CD4-positive, alpha-beta T cell (primary cell): Measurements from ENCODE around the gene AMDHD1. TPM values are rescaled to one million over a fixed set of nuclear protein-coding genes. Genes with fewer than 3 reads are reported as not detected.

Experiments
- ATAC-seq: fragments of 200-7000 bp; cut with Tn5 transposase; one replicate; pipeline ENCODE4 v1.10.0; 2022; ENCODE audit warnings: mild to moderate bottlenecking; ENCODE audit not compliant: poor library complexity
- CTCF ChIA-PET: fragments of 350-600 bp; sonication (Branson Sonifier 250); formaldehyde crosslinking; loops from one replicate; lab custom pipeline; 2021; ENCODE audit warnings: antibody characterized with exemption, inconsistent platforms; lab: Charles Lee
- POLR2A ChIA-PET: fragments of 350-600 bp; sonication (Branson Sonifier 250); formaldehyde crosslinking; loops from one replicate; lab custom pipeline; 2021; ENCODE audit warnings: antibody characterized with exemption, inconsistent platforms; lab: Charles Lee
- DNase-seq, 14 experiments: peaks; one replicate each; pipeline ENCODE4 v3.0.0-alpha.2; 2013 to 2020; ENCODE audit warnings: mixed read lengths in 2 of 14
- H3K27ac ChIP-seq, 2 donors: one replicate each; pipeline versions ENCODE4 v1.5.1 to v1.7.0; 2013; ENCODE audit warnings: low read length in 2 of 2, low read depth in 1 of 2, mild to moderate bottlenecking in 1 of 2
- H3K27me3 ChIP-seq, 2 experiments: 1 replicate in 1 of 2; 2 replicates in 1 of 2; pipeline versions ENCODE4 v1.6.1 to v1.7.0; 2013; ENCODE audit warnings: low read length in 2 of 2, control low read depth in 1 of 2, mild to moderate bottlenecking in 1 of 2, moderate library complexity in 1 of 2; ENCODE audit not compliant: insufficient read depth in 2 of 2, control insufficient read depth in 1 of 2
- H3K36me3 ChIP-seq: one replicate; pipeline ENCODE4 v1.6.1; 2013; ENCODE audit warnings: low read length, control low read depth; ENCODE audit not compliant: insufficient read depth
- H3K4me1 ChIP-seq: one replicate; pipeline ENCODE4 v1.6.1; 2013; ENCODE audit warnings: low read length, control low read depth; ENCODE audit not compliant: insufficient read depth
- H3K4me3 ChIP-seq: one replicate; pipeline ENCODE4 v1.5.1; 2013; ENCODE audit warnings: mild to moderate bottlenecking, low read length, moderate library complexity
- H3K9me3 ChIP-seq, 2 experiments: 1 replicate in 1 of 2; 2 replicates in 1 of 2; pipeline versions ENCODE4 v1.6.1 to v1.7.0; 2013; ENCODE audit warnings: low read length in 2 of 2, mild to moderate bottlenecking in 2 of 2, control low read depth in 1 of 2, moderate library complexity in 1 of 2; ENCODE audit not compliant: control insufficient read depth in 1 of 2, insufficient read depth in 1 of 2
- H3K27ac Mint-ChIP-seq: one replicate; pipeline ENCODE4 v1.8.0; 2020; ENCODE audit warnings: mixed read lengths
- H3K27me3 Mint-ChIP-seq: one replicate; pipeline ENCODE4 v1.8.0; 2021; ENCODE audit warnings: mixed read lengths
- H3K36me3 Mint-ChIP-seq: one replicate; pipeline ENCODE4 v1.8.0; 2021; ENCODE audit warnings: low read depth, mixed read lengths
- H3K4me1 Mint-ChIP-seq: one replicate; pipeline ENCODE4 v1.8.0; 2021; ENCODE audit warnings: low read depth, mixed read lengths
- H3K4me3 Mint-ChIP-seq: one replicate; pipeline ENCODE4 v1.8.0; 2020; ENCODE audit warnings: mild to moderate bottlenecking, mixed read lengths
- H3K9me3 Mint-ChIP-seq: one replicate; pipeline ENCODE4 v1.8.0; 2020; ENCODE audit warnings: mixed read lengths
- CTCF ChIP-seq: fragments of 200-600 bp; IDR thresholded peaks from one replicate; pipeline ENCODE4 v1.8.0; 2022; ENCODE audit warnings: antibody characterized with exemption, mild to moderate bottlenecking
- intact Hi-C, 2 experiments: fragments of 100-400 bp; cut with DNase I in 1 of 2; cut with micrococcal nuclease in 1 of 2; formaldehyde crosslinking; loops; one replicate each; pipeline versions ENCODE4 v1.15.1 to v1.9.0; 2023 to 2025; cut with DNase I, micrococcal nuclease
- total RNA-seq, 174 experiments: library from RNA in 2 of 174; stranded (reverse) in 2 of 174; gene quantifications; one replicate each; pipeline ENCODE4 v1.2.3 and lab custom pipeline; 2021 to 2026

The AMDHD1 gene
- total RNA-seq, 2 experiments from 2014 or later, result 0.78 to 0.91 TPM

DNA sequence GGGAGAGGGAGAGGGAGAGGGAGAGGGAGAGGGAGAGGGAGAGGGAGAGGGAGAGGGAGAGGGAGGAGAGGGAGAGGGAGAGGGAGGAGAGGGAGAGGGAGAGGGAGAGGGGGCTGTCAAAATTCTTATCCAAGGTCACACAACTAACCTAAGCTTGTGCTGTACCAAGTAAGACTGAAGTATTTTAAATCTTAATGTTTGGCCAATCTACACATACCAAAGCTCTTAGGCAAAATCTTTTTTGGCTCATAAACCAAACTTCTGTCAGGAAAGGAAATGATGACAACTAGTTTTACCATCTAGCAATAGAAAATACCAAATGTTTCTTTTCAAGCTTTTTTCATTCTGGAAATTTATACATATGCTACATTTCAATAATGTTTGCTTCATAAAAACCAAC lies 34.6 kb upstream of the AMDHD1 start:
- no peak overlapping the region for H3K4me3 ChIP-seq
- H3K36me3 Mint-ChIP-seq, result no peaks in the 10 kb centered on the region
- H3K27ac ChIP-seq, result no peak overlapping the region
- no peaks in the 10 kb centered on the region for H3K36me3 ChIP-seq
- no peaks in the 10 kb centered on the region for H3K27me3 ChIP-seq
- no peak overlapping the region for H3K4me3 Mint-ChIP-seq
- intact Hi-C loops, result no loop called here
- CTCF ChIA-PET, result no interaction called here
- no peaks in the 10 kb centered on the region for H3K9me3 Mint-ChIP-seq
- H3K27me3 Mint-ChIP-seq, result peaks cover 33% of the 10 kb centered on the region
- H3K4me1 Mint-ChIP-seq, result no peaks in the 10 kb centered on the region
- no peak for TF ChIP-seq CTCF
- H3K9me3 ChIP-seq, result no peaks in the 10 kb centered on the region
- H3K27ac Mint-ChIP-seq, result no peak overlapping the region
- ATAC-seq, result no peak
- H3K4me1 ChIP-seq, result no peaks in the 10 kb centered on the region
- DNase-seq, result no peak
- POLR2A ChIA-PET, result no interaction called here

DNA sequence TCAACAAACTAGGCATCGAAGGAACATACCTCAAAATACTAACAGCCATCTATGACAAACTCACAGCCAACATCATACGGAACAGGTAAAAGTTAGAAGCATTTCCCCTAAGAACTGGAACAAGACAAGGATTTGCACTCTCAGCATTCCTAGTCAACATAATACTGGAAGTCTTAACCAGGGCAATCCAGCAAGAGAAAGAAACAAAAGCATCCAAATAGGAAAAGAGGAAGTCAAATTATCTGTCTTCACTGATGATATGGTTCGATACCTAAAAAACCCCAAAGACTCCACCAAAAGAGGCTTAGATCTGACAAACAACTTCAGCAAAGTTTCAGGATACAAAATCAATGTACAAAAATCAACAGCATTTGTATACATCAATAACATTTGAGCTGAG lies 33.3 kb upstream of the AMDHD1 start:
- H3K4me1 Mint-ChIP-seq, result no peaks in the 10 kb centered on the region
- DNase-seq, result no peak
- ChIA-PET POLR2A (no interaction called here), CTCF (no interaction called here)
- no peaks in the 10 kb centered on the region for H3K4me1 ChIP-seq
- peaks cover 26% of the 10 kb centered on the region for H3K27me3 Mint-ChIP-seq
- intact Hi-C loops, result loop anchor here in 1 of 2 experiments (10.0 kb wide), 1 partner anchor 305 kb away; no protein-coding TSS in a partner anchor
- no peak for ATAC-seq
- H3K9me3 Mint-ChIP-seq, result no peaks in the 10 kb centered on the region
- no peak overlapping the region for H3K27ac ChIP-seq
- H3K4me3 Mint-ChIP-seq, result no peak overlapping the region
- no peaks in the 10 kb centered on the region for H3K9me3 ChIP-seq
- no peaks in the 10 kb centered on the region for H3K36me3 Mint-ChIP-seq
- H3K27me3 ChIP-seq, result no peaks in the 10 kb centered on the region
- no peak overlapping the region for H3K27ac Mint-ChIP-seq
- no peak for TF ChIP-seq CTCF
- H3K4me3 ChIP-seq, result no peak overlapping the region
- H3K36me3 ChIP-seq, result no peaks in the 10 kb centered on the region

GRCh38 chr12:95918194-95918993 lies 24.7 kb upstream of the AMDHD1 start:
- Mint-ChIP-seq H3K27me3 (peaks cover under 1% of the 10 kb centered on the region), H3K4me1 (no peaks in the 10 kb centered on the region), H3K27ac (no peak overlapping the region), H3K4me3 (no peak overlapping the region), H3K36me3 (no peaks in the 10 kb centered on the region), H3K9me3 (no peaks in the 10 kb centered on the region)
- DNase-seq (peak in 13 of 14 experiments; percentile 5 to 79 (median 22)), ATAC-seq (peak; percentile 97)
- TF ChIP-seq CTCF, result peak; percentile 86
- Histone ChIP-seq H3K4me1 (no peaks in the 10 kb centered on the region), H3K27me3 (no peaks in the 10 kb centered on the region), H3K9me3 (no peaks in the 10 kb centered on the region), H3K4me3 (no peak overlapping the region), H3K36me3 (no peaks in the 10 kb centered on the region), H3K27ac (no peak overlapping the region)
- ChIA-PET POLR2A (interaction anchor here (1.9 kb wide), 1 partner anchor 81 kb away, joined by 4 read pairs; no protein-coding TSS in a partner anchor), CTCF (interaction anchor here (0.6 to 1.9 kb wide), 10 partner anchors 24 to 598 kb away, joined by 3 to 24 read pairs (median 4); partner anchors contain the start of genes AMDHD1, CCDC38 and HAL)
- intact Hi-C loops, result loop anchor here (1.0 to 10.0 kb wide), 4 partner anchors 40 to 598 kb away; no protein-coding TSS in a partner anchor
